Hematopoietic multipotent progenitor cell treated with erythropoietin and hydrocortisone succinate and interleukin-3 and kit ligand, for 4 days (in vitro differentiated cells): Measurements from ENCODE around the gene SP100.
"Not testable (repeated sequence)": the region's sequence is repeated elsewhere in the genome, so short reads cannot be mapped to it uniquely, and the experiment has no call there.

Source experiments
- DNase-seq: peaks from one replicate; pipeline ENCODE4 v3.0.0-alpha.2; 2015

The SP100 gene

DNA sequence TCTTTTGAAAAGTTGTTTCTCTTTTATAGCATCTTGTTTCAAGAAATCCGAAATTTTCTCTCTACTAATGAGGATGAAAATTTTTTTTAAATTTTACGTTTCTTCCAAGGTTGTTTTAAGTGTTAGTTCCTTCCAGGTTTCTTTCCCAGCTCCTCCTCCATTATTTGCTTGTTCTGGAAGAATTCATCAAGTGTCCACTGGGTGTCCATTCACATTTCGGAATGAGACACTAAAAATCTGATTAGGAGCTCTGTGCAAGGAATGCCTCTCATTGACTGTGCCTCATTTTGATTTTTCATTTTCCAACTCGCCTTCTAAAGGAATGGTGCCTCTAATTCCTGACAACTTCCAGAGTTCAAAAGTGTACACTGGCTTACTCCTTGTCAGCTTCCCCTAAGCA, 6.1 kb downstream of the SP100 start:
- DNase-seq: no peak

- no peak for DNase-seq
These were observed 8.0 kb downstream of the SP100 start for GRCh38 chr2:230423851-230424458.

DNA sequence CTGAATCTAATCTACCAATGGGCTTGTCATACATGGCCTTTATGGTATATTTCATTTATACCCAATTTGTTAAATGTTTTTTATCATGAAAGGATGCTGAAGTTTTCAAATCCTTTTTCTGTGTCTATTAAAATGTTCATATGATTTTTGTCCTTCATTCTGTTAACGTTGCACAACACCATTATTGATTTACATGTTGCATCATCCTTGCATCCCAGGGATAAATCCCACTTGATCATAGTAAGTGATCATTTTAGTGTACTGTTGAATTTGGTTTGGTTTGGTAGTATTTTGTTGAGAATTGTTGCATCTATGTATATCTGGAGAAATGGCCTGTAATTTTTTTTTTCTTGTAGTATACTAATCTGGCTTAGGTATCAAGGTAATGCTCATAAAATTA, 9.4 kb downstream of the SP100 start:
- no peak for DNase-seq

DNA sequence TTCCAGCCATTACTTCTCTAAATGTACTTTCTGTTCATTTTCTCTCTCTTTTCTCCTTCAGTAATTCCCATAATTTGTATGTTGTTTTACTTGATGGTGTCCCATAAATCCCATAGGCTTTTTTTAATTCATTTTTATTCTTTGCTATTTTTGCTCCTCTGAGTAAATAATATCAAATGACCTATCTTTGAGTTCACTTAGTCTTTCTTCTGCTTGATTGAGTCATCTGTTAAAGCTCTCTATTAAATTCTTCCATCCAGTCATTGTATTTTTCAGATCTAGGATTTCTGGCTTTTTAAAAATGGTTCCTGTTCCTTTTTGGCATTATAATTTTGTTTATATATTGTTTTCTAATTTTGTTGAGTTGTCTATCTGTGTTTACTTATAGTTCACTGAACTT, 13.5 kb downstream of the SP100 start:
- no peak for DNase-seq

GRCh38 chr2:230430957-230431910, 15.2 kb downstream of the SP100 start:
- DNase-seq: no peak

DNA sequence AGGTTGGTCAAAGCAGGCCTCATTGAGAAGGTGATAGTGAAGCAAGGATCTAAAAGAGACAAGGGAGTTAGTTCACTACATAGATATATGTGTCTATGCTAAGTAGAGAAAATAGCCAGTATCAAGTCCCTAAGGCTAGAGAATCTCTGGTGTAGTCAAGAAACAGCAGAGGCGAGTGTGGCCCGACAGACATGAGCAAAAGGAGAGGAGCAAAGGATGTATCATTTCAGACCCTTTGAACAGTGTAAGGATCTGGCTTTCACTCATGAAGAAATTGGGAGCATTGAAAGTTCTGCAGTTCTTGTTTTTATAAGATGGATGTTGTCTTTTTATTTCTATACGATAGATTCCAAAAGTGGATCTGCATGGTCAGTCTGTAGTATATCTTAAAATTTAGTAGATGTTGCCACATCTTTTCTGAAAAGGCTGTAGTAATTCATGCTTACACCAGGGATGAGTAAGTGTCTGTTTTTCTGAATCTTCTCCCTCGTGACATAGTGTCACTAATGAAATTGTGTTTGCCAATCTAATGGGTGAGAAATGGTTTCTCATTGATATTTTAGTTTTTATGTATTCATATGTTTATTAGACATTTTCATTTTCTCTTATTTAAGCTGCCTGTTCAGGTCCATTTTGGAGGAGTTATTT, 18.8 kb downstream of the SP100 start:
- DNase-seq: no peak

DNA sequence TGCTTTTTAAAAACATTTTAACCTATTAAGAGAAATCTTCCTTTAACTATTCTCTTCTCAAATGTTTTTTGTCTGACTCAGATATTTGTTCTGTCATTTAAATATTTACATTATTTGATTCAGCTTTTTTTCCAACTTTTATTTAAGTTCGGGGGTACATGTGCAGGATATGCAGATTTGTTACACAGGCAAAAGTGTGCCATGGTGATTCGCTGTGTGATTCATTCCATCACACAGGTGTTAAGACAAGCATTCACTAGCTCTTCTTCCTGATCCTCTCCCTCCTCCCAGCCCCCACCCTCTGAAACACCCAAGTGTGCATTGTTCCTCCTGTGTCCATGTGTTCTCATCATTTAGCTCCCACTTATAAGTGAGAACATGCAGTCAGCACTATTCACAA, 19.4 kb downstream of the SP100 start:
- DNase-seq: no peak

DNA sequence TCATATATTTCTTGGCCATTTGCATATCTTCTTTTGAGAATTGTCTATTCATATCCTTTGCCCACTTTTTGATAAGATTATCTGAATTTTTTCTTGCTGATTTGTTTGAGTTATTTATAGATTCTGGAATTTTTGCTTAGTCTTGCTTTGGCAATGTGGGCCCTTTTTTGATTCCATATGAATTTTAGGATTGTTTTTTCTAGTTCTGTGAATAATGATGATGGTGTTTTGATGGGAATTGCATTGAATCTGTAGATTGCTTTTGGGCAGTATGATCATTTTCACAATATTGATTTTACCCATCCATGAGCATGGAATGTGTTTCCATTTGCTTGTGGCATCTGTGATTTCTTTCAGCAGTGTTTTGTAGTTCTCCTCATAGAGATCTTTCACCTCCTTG, 23.1 kb downstream of the SP100 start:
- not testable (repeated sequence) for DNase-seq

GRCh38 chr2:230439590-230439989, 23.6 kb downstream of the SP100 start:
- DNase-seq: peak; percentile 85

- DNase-seq: peak; percentile 88
These were observed 25.4 kb downstream of the SP100 start for GRCh38 chr2:230441227-230441897.

DNA sequence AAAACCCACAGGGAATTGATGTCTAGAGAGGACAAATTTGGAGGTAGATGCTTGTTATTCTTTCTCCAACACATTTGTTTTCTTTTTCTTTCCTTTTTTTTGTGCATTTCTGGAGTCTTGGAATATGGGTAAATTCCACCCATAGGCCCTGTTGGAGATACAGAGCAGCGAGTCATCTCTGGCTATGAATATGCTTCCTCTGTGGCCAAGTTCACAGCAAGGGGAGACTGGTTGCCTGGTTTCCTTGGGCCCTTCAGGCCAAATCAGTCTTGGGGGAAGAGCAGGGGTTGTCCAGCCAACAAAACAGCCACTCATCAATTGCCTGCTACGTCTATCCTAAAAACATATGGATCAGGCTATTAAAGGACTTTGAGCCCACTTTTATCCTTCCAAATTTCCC, 27.5 kb downstream of the SP100 start:
- no peak for DNase-seq

DNA sequence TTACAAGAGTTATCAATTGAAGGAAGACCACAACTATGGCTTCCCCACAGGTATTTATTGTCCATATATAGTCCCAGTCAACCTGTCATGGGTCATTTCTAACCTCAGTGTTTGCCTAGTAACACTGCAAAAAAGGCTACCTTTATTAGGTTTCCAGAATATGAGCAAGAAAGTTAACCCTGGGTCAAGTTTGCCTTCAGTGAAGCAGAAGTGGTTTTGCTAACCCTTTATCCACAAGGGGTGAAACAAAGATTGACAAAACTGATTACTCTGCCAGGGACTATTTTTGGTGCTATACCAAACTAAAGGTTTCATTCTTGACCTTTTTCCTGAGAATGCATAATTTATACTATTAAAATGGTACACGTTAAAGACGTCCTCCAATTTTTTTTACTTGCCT, 28.8 kb downstream of the SP100 start:
- peak; percentile 22 for DNase-seq

DNA sequence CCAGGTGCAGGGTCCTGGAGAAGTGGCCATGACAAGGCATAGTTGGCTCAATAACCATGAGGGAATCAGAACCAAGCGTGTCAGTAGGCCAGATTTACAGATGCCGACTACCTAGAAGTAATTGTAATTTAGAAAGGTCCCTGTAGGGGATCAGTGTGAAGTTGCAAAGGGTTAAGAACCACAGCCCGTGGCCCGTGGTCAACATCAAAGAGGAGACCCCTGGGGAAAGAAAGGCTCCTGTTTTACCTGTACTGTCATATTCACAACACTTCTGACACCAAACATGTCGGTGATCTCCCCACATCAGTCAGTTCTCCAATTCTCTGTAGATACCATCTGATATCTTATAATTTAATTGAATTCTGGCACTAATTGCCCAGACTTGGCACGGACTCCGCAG, 31.0 kb downstream of the SP100 start:
- no peak for DNase-seq

GRCh38 chr2:230447455-230448451, 31.8 kb downstream of the SP100 start:
- DNase-seq: no peak

DNA sequence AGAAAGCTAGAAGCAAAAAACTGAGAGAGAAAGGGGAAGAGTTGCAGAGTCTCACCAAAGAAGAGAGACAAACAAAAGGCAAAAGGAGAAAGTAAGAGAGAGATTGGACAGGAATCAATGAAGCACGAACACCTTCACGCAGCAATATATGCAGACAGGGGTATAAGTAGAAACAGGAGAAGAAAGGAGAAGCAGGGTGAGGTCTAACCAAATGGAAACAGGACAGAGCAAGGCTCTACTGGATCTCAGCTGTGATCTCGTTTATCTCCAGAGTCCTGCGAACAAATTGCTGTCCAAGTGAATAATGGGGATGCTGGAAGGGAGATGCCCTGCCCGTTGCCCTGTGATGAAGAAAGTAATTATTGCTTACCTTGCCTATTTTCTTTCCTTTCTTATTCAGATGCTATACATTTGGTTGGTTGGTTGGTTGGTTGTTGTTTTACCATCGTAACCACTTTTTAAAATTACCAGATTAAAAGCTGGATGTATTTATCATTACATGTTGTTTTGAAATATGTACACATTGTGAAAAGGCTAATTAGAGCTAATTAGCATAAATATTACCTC, 34.0 kb downstream of the SP100 start:
- DNase-seq: no peak

DNA sequence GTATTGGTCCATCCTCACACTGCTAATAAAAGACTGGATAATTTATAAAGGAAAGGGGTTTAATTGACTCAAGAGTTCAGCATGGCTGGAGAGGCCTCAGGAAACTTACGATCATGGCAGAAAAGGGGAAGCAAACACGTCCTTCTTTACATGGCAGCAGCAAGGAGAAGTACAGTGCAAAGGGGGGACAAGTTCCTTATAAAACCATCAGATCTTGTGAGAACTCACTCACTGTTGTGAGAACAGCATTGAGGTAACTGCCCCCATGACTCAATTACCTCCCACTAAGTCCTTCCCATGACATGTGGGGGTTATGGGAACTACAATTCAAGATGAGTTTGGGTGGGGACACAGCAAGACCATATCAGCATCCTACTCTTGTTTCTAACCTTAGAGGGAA, 37.0 kb downstream of the SP100 start:
- DNase-seq: peak; percentile 14

- no peak for DNase-seq
These were observed 39.1 kb downstream of the SP100 start for GRCh38 chr2:230455005-230455684.

DNA sequence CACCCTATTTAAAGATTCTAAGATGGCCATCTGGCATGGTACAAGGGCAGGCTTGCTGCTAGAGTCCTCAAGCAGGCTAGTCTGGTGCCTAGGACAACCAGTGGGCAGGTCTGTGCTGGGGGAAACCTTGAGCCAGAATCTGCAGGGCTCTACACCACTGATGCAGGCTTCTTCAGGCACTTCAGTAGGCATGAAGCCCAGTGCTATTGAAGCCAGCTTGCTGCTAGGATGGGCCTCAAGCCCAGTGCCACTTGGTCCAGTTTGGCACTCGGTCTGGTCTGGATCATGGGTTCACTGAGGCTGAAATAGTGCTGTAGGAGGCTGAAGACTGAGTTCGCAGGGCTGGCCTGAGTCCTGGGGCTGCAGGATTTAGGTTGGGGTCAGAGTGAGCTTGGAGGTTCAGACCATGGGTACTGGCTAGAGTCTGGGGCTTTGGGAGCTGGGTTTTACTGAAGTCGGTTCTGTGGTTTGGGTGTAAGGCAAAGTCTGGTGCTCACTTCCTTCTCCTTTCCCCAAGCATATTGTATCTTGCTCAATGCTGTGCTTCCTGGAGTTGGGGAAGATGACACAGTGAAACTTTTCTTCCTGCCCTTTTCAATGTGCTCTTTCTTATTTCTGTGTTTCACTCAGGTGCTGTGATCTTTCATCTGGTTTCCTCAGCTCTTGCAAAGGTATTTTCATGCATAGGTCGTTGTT, 41.2 kb downstream of the SP100 start:
- peak; percentile 87 for DNase-seq

- DNase-seq: no peak
These were observed 41.8 kb downstream of the SP100 start for GRCh38 chr2:230457793-230458192.

DNA sequence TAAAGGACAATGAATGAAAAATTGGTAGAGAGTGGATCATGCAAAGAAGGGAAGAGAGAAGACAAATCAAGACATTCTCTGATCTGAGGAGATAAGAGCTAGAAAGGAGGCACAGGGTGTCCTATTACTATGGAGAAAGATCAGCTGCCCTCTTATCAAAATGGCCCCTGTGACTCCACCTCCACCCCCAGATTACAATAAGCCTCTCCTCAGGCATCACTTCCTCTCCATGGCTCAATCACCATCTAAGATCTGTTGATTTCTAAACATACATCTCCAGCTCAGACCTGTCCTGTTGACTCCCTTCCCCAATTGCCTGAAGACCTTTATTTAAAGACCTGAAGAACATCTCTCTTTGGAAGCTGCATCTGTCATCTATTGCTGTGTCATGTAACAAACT, 43.2 kb downstream of the SP100 start:
- peak; percentile 63 for DNase-seq
